ENCODE data around the gene HAAO. TPM values are rescaled to one million over a fixed set of nuclear protein-coding genes. Genes with fewer than 3 reads are reported as not detected.

Gene HAAO
- polyA plus RNA-seq, 1 donor: 25.6 TPM

GRCh38 chr2:42812899-42813479 lies 20.6 kb upstream of the HAAO start:
- DNase-seq: peak; percentile 20

GRCh38 chr2:42810971-42811811 lies 18.8 kb upstream of the HAAO start:
- peak; percentile 68 for DNase-seq

- peak; percentile 98 for DNase-seq
Observed at GRCh38 chr2:42810121-42810970, 18.0 kb upstream of the HAAO start.

- DNase-seq: peak; percentile 88
Observed at GRCh38 chr2:42809819-42810120, 17.4 kb upstream of the HAAO start.

GRCh38 chr2:42809131-42809818 lies 16.9 kb upstream of the HAAO start:
- DNase-seq: peak; percentile 24

- no peak for DNase-seq
Observed at GRCh38 chr2:42808301-42808700, 15.9 kb upstream of the HAAO start.

- no peak for DNase-seq
Observed at GRCh38 chr2:42806786-42807185, 14.4 kb upstream of the HAAO start.

GRCh38 chr2:42804891-42805290 lies 12.5 kb upstream of the HAAO start:
- no peak for DNase-seq

- DNase-seq: no peak
Observed at GRCh38 chr2:42804338-42804737, 12.0 kb upstream of the HAAO start.

- DNase-seq: no peak
Observed at GRCh38 chr2:42802150-42802549, 9.8 kb upstream of the HAAO start.

GRCh38 chr2:42801381-42801780 lies 9.0 kb upstream of the HAAO start:
- DNase-seq: peak; percentile 15

- no peak for DNase-seq
Observed at GRCh38 chr2:42800981-42801380, 8.6 kb upstream of the HAAO start.

- no peak for DNase-seq
Observed at GRCh38 chr2:42800461-42800962, 8.1 kb upstream of the HAAO start.

- DNase-seq: no peak
Observed at GRCh38 chr2:42799881-42800280, 7.5 kb upstream of the HAAO start.

- DNase-seq: no peak
Observed at GRCh38 chr2:42797281-42797680, 4.9 kb upstream of the HAAO start.

GRCh38 chr2:42796427-42797248 lies 4.3 kb upstream of the HAAO start:
- DNase-seq: no peak

GRCh38 chr2:42795841-42796301 lies 3.5 kb upstream of the HAAO start:
- DNase-seq: no peak

GRCh38 chr2:42795275-42795674 lies 2.9 kb upstream of the HAAO start:
- no peak for DNase-seq

- no peak for DNase-seq
Observed at GRCh38 chr2:42794271-42795046, 2.1 kb upstream of the HAAO start.

- DNase-seq: peak; percentile 65
Observed at GRCh38 chr2:42793334-42794270, 1.2 kb upstream of the HAAO start.

Measured in hindlimb muscle (tissue), 1 donor.